ENCODE measurements around the gene DENR.
A peak's percentile ranks its signal among the peaks of the same experiment; 100 is the strongest.
"Not testable (repeated sequence)": the region's sequence is repeated elsewhere in the genome, so short reads cannot be mapped to it uniquely, and the experiment has no call there.

The DENR gene

DNA sequence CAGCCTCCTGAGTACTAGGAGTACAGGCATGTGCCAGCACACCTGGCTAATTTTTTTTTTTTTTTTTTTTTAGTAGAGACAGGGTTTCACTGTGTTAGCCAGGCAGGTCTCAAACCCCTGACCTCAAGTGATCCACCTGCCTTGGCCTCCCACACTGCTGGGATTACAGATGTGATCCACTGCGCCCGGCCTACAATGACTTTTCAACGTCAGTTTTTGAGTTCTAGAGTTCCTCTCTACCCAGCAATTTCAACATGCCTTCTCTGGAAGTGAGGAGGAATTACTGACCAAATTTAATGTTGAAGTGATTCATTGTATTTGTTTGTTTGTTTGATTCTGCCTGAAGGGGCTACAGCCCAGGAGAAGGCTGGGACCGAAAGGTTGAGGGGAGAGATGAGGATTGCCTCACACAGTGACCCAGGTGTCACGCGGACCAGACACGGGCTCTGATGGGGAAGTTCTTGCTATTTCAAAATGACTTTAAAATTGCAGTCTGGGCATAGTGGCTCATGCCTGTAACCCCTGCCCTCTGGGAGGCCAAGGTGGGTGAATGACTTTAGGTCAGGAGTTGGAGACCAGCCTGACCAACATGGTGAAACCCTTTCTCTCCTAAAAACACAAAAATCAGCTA, 8.6 kb upstream of the DENR start:
- FAIRE-seq, result no peak

DNA sequence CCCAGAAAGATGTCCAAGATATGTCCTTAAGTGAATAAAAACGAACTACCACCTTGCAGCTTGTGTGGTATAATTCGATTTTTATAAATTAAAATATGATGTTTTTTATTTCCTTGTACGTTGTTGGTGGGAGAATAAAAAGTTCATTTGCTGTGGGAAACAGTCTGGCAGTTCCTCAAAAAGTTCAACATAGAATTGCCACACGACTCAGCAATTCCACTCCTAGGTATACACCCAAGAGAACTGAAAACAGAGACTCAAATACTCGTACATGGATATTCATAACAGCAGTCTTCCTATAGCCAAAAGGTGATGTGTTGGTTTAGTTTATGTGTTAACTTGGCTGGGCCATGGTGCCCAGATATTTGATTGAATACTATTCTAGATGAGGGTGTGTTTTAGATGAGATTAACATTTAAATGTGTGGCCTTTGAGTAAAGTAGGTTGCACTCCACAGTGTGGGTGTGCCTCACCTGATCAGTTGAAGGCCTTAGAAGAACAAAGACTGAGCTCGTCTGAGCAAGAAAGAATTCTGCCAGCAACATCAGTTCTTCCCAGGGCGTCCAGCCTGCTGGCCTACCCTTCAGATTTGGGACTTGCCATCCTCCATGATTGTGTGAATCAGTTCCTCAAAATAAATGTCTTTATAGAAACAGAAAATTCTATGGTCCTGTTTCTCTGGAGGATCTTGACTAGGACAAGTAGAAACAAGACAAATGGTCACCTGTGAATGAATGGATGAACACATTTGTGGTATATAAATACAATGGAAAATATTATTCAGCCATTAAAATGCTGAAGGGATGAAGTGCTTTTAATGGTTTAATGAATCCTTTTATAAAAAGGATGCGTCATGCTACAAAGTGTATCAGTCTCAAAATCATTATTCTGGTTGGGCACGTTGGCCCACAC, 5.1 kb upstream of the DENR start:
- FAIRE-seq, result no peak

DNA sequence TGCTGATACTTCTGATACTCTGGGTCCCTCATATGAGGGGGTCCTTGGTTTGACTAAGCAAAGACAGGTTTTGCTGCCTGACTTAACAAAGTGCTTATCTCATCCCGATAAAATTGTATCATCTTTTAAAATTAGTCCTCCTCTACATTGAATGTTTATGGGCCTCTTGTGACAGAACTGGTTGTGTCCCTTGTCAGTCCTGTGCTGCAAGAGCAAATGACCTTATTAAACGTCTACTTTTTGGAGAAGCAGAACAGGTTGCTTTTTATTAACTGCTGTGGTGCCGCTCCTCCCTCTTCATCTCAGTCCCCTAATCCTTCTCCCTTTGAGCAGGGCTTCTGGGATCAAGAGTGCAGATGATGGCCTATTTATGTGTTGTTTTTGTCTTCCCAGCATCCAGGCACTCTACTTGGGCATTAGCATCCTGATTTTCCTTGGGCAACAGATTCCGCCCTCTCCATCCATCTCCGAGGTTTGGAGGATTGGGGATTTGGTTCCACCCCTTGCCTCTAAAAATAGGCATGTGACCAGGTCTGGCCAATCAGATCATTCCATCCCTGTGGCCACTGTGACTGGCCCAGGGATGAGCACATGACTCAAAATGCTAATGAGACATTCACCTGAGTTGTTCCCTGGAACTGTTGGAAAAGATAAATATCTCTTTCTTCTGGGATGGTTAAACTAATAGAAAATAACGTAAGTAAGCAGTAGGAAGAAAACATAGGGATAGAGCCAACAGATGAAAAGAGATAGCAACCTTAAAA, 2.9 kb upstream of the DENR start:
- FAIRE-seq, result no peak

DNA sequence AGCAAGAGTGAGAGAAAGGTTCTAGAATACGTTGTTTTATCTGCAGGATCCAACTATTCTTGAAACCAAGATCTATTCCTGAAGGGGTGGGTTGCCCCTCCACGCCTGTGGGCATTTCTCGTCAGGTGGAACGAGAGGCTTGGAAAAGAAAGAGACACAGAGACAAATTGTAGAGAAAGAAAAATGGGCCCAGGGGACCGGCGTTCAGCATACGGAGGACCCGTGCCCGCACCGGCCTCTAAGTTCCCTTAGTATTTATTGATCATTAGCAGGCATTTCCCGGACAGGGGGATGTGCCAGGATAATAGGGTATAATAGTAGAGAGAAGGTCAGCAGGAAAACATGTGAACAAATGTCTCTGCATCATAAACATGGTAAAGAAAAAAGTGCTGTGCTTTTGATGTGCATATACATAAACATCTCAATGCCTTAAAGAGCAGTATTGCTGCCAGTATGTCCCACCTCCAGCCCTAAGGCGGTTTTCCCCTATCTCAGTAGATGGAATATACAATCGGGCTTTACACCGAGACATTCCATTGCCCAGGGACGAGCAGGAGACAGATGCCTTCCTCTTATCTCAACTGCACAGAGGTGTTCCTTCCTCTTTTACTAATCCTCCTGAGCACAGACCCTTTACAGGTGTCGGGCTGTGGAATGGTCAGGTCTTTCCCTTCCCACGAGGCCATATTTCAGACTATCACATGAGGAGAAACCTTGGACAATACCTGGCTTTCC, 1.7 kb upstream of the DENR start:
- not testable (repeated sequence) for FAIRE-seq

DNA sequence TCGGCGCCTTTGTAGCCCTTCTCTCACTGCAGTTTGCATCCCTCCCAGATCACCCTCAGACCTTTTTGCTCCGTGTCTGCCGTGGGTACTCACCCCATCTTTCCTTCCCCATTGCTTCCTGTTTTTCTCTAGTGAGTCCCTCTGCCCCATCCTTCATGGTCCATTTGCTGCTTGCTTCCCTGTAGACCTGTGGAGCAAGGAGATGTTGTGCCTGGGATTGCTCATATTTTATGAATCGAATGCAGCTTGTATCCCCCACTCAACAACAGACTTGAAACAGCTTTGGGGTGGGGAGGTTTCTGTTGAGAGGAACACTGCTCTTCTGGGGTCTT, 661 bp downstream of the DENR start:
- FAIRE-seq, result no peak

DNA sequence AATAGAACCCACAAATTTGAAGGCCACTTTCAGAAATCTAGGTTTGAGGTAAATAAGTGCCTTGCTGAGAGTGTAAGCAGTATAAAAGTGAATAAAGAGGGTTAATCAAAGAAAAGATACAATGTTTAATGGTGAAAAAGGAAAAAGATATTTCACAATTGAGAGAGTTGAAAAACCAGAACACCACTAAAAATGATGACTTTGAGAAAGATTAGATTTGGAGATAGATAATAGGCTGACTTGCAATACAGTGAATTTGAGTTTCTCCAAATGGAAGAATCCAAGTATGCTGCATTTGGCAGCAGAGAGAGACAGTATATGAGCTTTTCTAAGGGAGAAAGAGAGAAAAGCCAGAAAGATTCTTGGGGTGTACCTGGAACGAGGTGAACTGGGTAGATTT, 2.2 kb downstream of the DENR start:
- FAIRE-seq, result no peak

DNA sequence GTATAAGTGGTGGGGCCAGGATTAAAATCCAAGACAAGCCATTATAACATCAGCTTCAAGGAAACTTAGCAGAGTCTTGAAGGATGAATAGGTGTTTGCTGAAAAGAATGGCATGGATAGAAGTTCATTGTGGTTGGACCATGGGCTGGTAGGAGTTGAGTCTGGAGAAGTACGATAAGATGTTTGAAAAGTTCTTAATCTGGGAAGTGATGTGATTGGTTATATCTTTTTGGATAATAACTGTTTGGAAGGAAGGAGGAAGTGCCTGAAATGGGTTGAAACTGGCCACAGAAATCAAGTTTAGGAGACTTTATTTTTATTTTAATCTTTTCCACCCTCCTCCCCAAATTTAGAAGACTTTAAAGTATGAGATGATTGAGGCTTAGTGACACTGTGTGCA, 4.9 kb downstream of the DENR start:
- no peak for FAIRE-seq

DNA sequence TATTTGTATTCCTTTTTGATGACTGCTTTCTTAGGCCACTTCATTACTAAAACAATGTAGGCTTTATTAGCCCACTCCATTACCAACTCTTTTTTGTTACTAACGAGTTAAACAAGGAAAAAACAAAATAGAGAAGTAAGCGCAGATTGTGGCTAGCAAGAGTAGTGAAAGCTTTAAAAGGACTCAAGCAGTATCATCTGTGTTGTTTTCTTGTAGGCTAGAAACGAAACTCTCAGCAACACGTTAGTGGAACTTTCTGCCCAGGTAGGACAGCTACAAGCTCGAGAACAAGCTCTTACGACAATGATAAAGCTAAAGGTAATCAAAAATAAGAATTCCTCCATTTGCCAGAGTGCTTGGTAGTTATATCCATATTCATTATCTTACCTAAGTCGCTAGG, 32.9 kb downstream of the DENR start:
- FAIRE-seq, result no peak

DNA sequence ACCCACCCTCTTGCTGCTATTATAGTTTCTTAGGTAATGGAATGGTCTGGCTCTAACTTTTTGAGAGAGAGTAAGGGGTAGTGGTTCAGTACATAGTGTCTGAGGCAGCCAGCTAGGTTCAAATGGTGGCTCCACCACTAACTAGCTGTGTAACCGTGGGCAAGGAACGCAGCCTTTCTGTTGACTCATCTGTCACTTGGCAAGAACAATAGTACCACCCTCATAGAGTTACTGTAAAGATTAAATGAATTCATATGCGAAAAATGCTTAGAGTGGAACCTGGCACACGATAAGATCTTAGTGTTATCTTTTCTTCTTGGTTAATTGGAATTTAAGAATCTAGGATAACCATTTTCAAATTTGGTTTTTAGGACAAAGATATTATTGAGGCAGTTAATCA, 35.8 kb downstream of the DENR start:
- no peak for FAIRE-seq

DNA sequence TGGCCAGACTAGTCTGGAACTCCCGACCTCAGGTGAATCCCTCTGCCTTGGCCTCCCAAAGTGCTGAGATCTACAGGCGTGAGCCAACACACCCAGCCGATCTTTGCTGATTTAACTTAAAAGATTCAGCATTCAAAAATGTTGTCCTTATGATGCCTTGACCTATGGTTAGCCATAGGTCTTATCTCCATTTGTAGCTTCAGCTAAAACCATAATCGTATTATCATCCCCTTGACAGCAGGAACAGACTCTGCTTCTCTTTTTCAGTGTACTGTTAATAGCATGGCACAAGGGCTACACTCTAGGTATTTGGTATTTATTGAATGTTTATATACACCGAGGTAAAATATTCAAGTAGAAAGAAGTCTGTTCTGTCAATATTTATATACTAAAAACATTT, 37.0 kb downstream of the DENR start:
- no peak for FAIRE-seq

DNA sequence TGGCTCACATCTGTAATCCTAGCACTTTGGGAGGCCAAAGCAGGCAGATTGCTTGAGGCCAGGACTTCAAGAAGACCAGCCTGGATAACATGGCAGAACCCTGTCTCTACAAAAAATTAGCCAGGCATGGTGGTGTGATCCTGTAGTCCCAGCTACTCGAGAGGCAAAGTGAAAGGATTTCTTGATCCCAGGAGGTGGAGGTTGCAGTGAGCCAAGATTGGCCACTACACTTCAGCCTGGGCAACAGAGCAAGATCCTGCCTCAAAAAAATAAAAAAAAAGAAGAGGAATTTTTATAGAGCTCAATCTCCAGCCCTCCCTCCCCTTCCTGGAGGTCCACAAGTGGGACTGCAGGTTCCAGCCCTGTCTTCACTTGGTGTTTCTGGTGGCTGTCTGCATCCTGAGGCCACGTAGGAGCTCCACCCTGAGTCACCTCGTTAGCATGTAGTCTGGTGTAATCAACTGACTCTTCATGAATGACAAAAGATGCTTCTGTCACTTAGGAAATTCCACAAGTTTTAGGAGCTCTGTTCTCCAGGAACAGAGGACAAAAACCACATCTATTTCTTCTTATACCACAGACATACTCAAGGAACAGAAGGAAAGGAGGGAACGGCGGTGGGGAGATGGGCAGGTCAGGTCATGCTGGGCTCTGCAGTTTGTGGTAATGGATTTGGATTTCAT, 37.9 kb downstream of the DENR start:
- no peak for FAIRE-seq

DNA sequence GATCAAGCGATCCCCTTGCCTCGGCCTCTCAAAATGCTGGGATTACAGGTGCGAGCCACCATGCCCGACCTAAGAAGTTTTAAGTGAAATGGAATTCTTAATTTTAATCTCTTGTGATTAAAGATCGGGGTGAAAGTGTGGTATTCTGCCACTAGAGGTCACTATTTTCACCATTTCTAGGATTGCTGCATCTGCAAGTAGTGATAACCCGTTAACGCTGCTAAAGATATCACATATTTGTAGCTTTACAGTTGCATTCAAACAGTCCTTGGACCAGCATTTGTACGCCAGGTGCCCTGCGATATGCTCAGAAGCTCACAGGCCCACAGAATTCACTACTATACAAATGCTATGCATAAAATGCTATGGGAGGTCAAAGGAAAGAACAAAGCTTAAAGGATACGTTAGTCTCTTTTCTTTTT, 41.1 kb downstream of the DENR start:
- peak; percentile 52 for FAIRE-seq

DNA sequence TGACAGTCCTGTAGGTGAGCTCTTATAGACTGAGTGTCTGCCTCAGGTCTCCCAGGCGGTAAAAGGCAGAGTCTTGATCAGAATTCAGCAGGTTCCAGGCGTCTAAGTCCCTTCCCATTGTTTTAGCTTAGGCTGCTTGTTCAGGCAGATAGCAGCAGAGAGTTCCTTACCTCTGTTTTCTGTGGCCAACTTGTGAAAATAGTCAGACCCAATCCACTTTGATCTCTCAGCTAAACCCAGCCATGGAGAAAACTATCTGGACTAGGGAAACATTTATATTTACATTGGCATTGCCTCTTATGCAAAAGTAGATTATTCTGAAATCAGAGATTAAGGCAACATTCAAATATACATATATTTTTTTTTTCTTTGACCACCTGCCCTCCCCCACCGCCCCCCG, 43.2 kb downstream of the DENR start:
- no peak for FAIRE-seq

DNA sequence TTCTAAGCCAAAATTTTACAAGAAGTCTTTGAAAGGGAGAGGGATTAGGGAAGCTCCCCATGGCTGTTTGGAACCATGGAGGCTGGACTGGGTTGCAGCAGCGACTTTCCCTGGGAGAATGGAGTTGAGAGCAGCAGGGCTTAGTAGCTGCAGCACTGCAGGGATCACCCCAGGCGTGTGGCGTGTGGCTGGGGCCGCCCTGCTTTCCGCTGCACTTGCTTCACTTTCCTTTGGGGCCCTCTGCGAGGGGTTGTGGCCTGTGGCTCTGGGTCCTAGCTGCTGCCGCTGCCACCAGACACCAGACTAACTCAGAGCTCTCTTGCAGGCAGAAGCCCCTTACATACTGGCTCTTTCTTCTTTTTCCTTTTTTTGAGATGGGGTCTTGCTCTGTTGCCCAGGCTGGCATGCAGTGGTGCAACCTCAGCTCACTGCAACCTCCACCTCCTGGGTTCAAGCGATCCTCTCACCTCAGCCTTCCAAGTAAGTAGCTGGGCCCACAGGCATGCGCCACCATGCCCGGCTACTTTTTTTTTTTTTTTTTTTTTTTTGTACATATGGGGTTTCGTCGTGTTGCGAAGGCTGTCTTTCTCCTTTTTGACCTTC, 47.1 kb downstream of the DENR start:
- FAIRE-seq, result no peak

DNA sequence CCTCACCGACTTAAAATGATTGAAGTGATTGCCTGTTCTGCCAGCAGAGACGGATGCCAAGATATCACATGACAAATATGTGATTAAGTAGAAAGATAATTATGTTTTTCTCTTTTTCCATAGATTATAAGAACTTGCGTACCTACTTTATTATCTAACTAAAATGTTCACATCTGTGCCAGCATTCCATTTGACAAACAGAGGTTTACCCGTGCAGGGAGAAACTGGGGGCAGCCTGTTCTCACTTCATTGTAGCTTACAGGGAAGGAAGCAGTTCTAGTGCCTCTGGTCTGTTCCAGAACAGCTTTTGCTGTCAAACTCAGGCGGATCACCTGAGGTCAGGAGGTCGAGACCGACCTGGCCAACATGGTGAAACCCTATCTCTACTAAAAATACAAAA, 51.3 kb downstream of the DENR start:
- FAIRE-seq, result no peak

DNA sequence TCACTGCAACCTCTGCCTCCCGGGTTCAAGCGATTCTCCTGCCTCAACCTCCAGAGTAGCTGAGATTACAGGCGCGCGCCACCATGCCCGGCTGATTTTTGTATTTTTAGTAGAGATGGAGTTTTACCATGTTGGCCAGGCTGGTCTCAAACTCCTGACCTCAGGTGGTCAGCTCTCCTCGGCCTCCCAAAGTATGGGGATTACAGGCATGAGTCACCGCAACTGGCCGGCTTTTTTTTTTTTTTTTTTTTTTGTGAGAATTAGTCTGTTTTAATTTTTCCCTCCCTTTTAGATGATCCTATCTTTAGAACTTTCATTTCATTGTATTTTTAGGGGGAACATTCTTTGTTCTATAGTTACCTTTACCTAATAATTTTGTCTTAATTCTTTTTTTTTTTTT, 52.3 kb downstream of the DENR start:
- FAIRE-seq, result not testable (repeated sequence)

DNA sequence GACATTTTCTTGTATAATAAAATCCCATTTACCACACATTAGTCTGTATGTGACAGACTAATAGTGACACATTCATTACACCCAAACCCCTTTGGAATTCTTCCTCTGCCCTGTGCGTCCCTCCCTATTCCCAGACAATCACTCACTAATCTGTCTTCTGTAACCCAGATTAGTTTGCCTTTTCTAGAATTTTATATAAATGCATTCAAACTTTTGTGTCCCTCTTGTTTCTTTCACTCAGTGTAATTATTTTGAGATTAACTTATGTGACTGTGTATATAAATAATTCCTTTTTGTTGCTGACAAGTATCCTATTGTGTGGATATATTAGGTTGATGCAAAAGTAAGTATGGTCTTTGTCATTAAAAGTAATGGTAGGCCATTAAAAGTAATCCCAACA, 55.0 kb downstream of the DENR start:
- no peak for FAIRE-seq

DNA sequence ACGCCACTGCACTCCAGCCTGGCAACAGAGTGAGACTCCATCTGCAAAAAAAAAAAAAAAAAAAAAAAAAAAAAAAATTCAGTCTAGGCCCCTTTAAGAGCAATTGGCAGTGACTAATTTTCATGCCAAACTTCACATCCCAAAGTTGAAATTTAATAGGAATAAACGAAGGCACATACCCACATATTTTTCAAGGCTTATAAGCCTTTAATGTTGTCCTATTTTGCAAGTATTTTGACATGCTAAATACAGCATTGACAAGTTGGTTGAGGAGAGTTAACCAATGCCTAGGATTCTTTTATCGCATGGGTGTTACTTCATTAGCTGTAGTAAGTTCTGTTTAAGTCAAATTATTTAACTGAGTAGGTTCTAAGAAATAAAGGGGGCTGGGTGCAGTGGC, 59.2 kb downstream of the DENR start:
- no peak for FAIRE-seq

DNA sequence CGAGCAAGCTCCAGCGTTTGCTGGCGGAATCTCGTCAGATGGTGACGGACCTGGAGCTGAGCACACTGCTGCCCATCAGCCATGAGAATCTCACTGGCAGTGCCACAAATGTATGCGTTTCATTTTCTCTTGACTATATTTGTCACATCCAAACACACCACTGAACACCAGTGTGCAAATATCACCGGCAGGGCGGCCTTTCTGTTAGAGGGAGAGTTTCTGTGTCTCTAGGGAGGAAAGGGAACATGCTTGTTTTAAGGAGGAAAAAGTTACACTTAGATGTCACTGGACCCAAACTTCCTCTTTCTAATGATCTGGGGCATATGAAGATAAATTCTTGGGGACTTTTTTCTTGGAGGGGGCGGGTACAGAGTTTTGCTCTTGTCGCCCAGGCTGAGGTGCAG, 60.7 kb downstream of the DENR start:
- FAIRE-seq, result no peak

DNA sequence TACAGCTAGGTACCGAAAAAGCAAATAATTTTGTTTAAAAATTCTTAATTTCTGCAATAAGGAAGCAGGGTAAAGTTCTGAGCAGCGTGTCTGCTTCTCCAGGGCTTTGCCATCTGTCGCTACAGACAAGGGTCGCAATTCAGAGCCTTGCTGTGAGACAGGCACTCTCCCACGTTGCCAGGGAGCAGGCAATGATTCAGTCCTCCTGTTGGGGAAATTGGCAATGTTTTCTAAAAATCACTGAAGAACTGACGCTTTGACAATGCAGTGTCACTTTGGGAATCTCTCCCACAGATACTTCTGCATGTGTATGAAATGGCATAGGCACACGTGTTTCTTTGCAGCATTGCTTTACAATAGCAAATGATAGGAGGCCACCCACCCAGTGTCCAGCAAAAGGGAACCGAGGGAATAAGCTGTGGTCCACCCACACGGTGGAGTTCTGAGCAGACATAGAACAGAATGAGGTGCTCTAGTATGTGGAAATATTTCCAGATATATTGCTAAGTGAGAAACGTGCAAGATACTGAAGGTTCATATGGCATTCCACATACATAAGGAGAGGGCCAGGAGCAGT, 66.7 kb downstream of the DENR start:
- FAIRE-seq, result no peak

DNA sequence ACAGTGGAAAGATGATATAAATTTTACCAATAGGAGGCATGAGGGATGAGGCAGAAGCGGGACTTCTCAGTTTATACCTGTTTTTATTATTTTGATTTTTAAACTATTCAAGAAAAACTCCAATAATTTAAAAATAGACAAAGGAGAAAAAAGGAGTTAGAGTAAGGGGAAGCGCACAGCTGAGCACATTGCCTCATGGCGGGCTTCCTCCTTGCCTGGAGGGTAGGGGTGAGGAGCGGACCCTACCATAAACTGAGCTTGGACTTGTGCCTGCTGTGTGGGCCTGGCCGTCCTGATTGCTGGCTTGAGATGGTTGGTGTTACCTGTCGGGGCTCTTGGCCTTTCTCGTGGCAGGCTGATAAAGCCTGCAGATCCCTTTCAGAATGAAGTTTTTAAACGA, 67.5 kb downstream of the DENR start:
- FAIRE-seq, result no peak
